Measurements from ENCODE around the gene RYR2. TPM values are rescaled to one million over a fixed set of nuclear protein-coding genes. Genes with fewer than 3 reads are reported as not detected.

RYR2 gene
- total RNA-seq, 4 donors from 2014 or later = 0.16 to 1.4 (median 0.60) TPM

DNA sequence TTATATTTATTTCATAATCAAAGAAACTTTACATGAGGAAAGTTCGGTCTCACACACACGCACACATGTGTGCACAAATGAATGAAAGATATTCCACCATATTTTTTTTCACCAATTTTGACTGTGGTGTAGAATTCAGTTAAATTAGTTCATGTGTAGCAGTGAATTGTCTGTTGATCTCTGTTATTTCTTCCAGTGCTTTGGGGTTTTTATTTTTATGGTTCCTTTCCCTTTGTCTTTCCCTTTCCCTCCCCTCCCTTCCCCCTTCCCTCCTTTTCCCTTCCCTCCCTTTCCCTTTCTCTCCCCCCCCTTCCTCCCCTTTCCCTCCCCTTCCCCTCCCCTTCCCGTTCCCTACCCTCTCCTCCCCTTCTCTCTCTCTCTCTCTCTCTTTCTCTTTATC is 8.9 kb downstream of the RYR2 start:
- TF ChIP-seq CTCF (IDR thresholded peaks at IDR 0.05; ENCODE audit: low read depth) = no peak

- TF ChIP-seq CTCF (IDR thresholded peaks at IDR 0.05; ENCODE audit: low read depth) = no peak
Observed at GRCh38 chr1:237054313-237054712, 12.3 kb downstream of the RYR2 start.

DNA sequence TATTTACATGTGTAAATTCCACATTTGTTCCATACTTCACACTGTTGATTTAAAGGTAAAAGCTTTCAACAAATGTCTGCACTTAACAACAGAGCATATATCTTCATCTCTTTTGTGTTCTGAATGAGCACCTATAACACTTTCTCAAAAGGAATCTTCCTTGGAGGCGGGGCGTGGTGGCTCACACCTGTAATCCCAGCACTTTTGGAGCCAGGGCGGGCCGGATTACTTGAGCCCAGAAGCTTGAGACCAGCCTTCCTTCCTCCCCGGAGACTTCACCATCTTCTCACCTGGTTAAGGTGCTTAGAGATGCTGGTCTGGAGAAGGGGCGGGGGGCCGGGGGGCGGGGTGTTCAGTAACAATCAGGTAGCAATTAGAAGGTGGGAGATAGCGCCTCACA is 16.5 kb downstream of the RYR2 start:
- no peak for TF ChIP-seq CTCF (IDR thresholded peaks at IDR 0.05; ENCODE audit: low read depth)

DNA sequence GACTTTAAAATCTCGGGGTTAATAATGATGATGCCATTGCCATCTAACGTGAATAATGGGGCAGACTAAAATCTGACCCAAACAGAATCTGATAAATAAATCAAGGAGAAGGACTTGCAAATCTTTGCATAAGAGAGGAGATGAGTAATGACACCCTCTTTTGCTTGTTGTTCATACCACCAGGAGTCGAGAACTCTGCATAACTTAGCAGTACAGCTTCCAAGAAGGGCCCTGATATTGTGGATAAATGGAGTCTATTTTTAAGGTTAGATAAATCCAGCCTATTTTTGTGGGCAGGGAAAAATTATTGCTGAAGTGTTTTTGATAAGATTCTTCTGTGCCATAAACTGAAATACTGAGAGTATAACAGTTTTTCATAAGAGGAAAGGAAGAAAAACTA is 17.3 kb downstream of the RYR2 start:
- no peak for TF ChIP-seq CTCF (IDR thresholded peaks at IDR 0.05; ENCODE audit: low read depth)

DNA sequence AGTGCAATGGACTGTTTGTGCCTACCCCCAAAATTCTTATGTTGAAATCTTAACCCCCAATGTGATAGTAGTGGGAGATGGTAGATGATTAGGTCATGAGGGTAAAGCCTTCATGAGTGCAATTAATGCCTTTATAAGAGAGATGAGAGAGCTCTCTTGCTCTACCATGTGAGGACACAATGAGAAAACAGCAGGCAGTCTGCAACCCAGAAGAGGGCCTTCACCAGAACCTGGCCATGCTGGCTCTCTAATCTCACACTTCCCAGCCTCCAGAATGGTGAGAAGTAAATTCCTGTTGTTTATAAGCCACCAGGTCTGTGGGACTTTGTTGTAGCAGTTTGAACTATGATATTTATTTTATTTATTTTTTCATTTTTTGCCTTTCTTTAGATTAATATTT is 21.0 kb downstream of the RYR2 start:
- TF ChIP-seq CTCF (IDR thresholded peaks at IDR 0.05; ENCODE audit: low read depth) = no peak

DNA sequence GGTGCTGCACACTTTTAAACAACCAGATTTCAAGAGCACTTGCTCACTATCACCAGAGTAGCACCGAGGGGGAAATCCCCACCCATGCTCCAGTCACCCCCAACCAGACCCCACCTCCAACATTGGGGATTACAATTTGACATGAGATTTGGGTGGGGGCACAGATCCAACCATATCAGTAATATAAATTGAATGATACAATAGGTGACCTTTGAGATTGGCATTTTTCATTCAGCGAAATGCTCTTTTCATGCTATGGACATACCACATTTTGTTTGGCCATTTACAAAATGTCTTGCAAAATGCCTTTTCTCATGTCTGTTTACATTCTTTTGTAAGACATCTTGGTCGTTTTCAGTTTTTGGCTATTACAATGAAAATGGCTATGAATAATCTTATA is 23.9 kb downstream of the RYR2 start:
- no peak for TF ChIP-seq CTCF (IDR thresholded peaks at IDR 0.05; ENCODE audit: low read depth)

DNA sequence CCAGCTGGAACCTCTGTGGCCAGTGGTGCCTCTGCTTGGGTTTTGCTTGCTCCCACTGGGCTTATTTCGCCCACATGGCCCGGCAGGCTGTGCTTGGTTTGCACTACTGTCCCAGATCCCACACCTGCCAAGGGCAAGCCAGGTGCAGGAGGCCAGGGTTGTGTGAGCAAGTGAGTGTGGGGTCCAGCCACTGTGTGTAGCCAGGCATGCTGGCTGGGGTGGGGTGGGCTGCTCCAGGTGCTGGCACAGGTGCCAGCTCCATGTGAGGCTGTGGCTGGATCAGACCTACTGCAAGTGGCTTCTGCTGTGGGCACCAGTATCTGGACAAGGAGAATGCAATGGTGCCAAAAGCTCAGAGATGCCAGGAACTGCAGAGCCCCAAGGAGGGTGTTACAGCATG is 28.5 kb downstream of the RYR2 start:
- TF ChIP-seq CTCF (IDR thresholded peaks at IDR 0.05; ENCODE audit: low read depth) = no peak
